Activated B cell treated with CpG ODN at 0.5 μM for 24 hours (primary cell): ENCODE measurements around the gene ADAMTS14. TPM values are rescaled to one million over a fixed set of nuclear protein-coding genes. Genes with fewer than 3 reads are reported as not detected.

Experiments
- ATAC-seq: fragments of 200-7000 bp; cut with Tn5 transposase; one replicate; pipeline ENCODE4 v1.10.0; 2021; ENCODE audit warnings: low read depth, mild to moderate bottlenecking, moderate library complexity
- CTCF ChIA-PET: fragments of 350-600 bp; sonication (Branson Sonifier 250); formaldehyde crosslinking; loops from one replicate; lab custom pipeline; 2021; ENCODE audit warnings: antibody characterized with exemption; lab: Charles Lee
- POLR2A ChIA-PET: fragments of 350-600 bp; sonication (Branson Sonifier 250); formaldehyde crosslinking; loops from one replicate; lab custom pipeline; 2021; ENCODE audit warnings: antibody characterized with exemption; lab: Charles Lee
- DNase-seq: peaks from one replicate; pipeline ENCODE4 v3.0.0; 2022
- H3K27ac Mint-ChIP-seq: one replicate; pipeline ENCODE4 v1.8.0; 2020; ENCODE audit warnings: mixed read lengths
- H3K27me3 Mint-ChIP-seq: one replicate; pipeline ENCODE4 v1.8.0; 2021; ENCODE audit warnings: mixed read lengths
- H3K36me3 Mint-ChIP-seq: one replicate; pipeline ENCODE4 v1.8.0; 2021; ENCODE audit warnings: low read depth, mixed read lengths
- H3K4me1 Mint-ChIP-seq: one replicate; pipeline ENCODE4 v1.8.0; 2021; ENCODE audit warnings: mixed read lengths
- H3K4me3 Mint-ChIP-seq: one replicate; pipeline ENCODE4 v1.8.0; 2020; ENCODE audit warnings: mild to moderate bottlenecking, mixed read lengths
- H3K9me3 Mint-ChIP-seq: one replicate; pipeline ENCODE4 v1.8.0; 2020; ENCODE audit warnings: mixed read lengths
- CTCF ChIP-seq: fragments of 200-600 bp; IDR thresholded peaks from one replicate; pipeline ENCODE4 v1.8.0; 2022; ENCODE audit warnings: antibody characterized with exemption, mild to moderate bottlenecking
- intact Hi-C: fragments of 100-400 bp; cut with micrococcal nuclease; formaldehyde crosslinking; loops from one replicate; pipeline ENCODE4 v1.15.1; 2024
- total RNA-seq: library from RNA; stranded (reverse); gene quantifications from 2 replicates; pipeline ENCODE4 v1.2.3, GENCODE V29; 2022

The ADAMTS14 gene
- total RNA-seq, 1 donor from 2014 or later = 0.04 TPM

GRCh38 chr10:70797840-70798239 is 125.5 kb downstream of the ADAMTS14 start:
- Mint-ChIP-seq H3K36me3 (no peaks in the 10 kb centered on the region), H3K4me1 (no peaks in the 10 kb centered on the region), H3K9me3 (no peaks in the 10 kb centered on the region), H3K27me3 (peaks cover 41% of the 10 kb centered on the region), H3K4me3 (no peak overlapping the region), H3K27ac (no peak overlapping the region)
- no peak for TF ChIP-seq CTCF
- no peak for ATAC-seq
- CTCF ChIA-PET = no interaction called here
- intact Hi-C loops = no loop called here
- no peak for DNase-seq
- POLR2A ChIA-PET = no interaction called here

GRCh38 chr10:70799124-70799523 is 126.8 kb downstream of the ADAMTS14 start:
- POLR2A ChIA-PET = no interaction called here
- no peak for DNase-seq
- Mint-ChIP-seq H3K36me3 (no peaks in the 10 kb centered on the region), H3K4me1 (no peaks in the 10 kb centered on the region), H3K4me3 (no peak overlapping the region), H3K27me3 (peaks cover 42% of the 10 kb centered on the region), H3K27ac (no peak overlapping the region), H3K9me3 (no peaks in the 10 kb centered on the region)
- TF ChIP-seq CTCF = no peak
- intact Hi-C loops = no loop called here
- no peak for ATAC-seq
- CTCF ChIA-PET = no interaction called here

GRCh38 chr10:70801854-70802253 is 129.5 kb downstream of the ADAMTS14 start:
- H3K4me1 Mint-ChIP-seq = no peaks in the 10 kb centered on the region
- ATAC-seq (no peak), DNase-seq (no peak)
- POLR2A ChIA-PET = interaction anchor here (0.7 kb wide), 1 partner anchor 359 kb away, joined by 6 read pairs; no protein-coding TSS in a partner anchor
- peaks cover 40% of the 10 kb centered on the region for H3K27me3 Mint-ChIP-seq
- no peak overlapping the region for H3K27ac Mint-ChIP-seq
- CTCF ChIA-PET = no interaction called here
- H3K4me3 Mint-ChIP-seq = no peak overlapping the region
- no peaks in the 10 kb centered on the region for H3K9me3 Mint-ChIP-seq
- intact Hi-C loops = no loop called here
- H3K36me3 Mint-ChIP-seq = no peaks in the 10 kb centered on the region
- TF ChIP-seq CTCF = no peak

GRCh38 chr10:70803775-70804420 is 131.6 kb downstream of the ADAMTS14 start:
- no peak for TF ChIP-seq CTCF
- POLR2A ChIA-PET = no interaction called here
- no peak for DNase-seq
- Mint-ChIP-seq H3K36me3 (no peaks in the 10 kb centered on the region), H3K9me3 (no peaks in the 10 kb centered on the region), H3K27me3 (peaks cover 29% of the 10 kb centered on the region), H3K4me3 (no peak overlapping the region), H3K27ac (no peak overlapping the region), H3K4me1 (no peaks in the 10 kb centered on the region)
- intact Hi-C loops = no loop called here
- ATAC-seq = no peak
- CTCF ChIA-PET = no interaction called here

GRCh38 chr10:70804421-70804808 is 132.1 kb downstream of the ADAMTS14 start:
- no peaks in the 10 kb centered on the region for H3K4me1 Mint-ChIP-seq
- H3K9me3 Mint-ChIP-seq = no peaks in the 10 kb centered on the region
- DNase-seq (no peak), ATAC-seq (no peak)
- CTCF ChIA-PET = no interaction called here
- intact Hi-C loops = no loop called here
- H3K4me3 Mint-ChIP-seq = no peak overlapping the region
- H3K36me3 Mint-ChIP-seq = no peaks in the 10 kb centered on the region
- H3K27ac Mint-ChIP-seq = no peak overlapping the region
- POLR2A ChIA-PET = no interaction called here
- TF ChIP-seq CTCF = no peak
- peaks cover 26% of the 10 kb centered on the region for H3K27me3 Mint-ChIP-seq
